IPS DF 4.7 (cell line): Measurements from ENCODE around the gene NINJ2.

Experiments
- DNase-seq: peaks from one replicate; pipeline ENCODE4 v3.0.0-alpha.2; 2013; ENCODE audit warnings: low spot score; ENCODE audit errors: extremely low read depth

NINJ2 gene

DNA sequence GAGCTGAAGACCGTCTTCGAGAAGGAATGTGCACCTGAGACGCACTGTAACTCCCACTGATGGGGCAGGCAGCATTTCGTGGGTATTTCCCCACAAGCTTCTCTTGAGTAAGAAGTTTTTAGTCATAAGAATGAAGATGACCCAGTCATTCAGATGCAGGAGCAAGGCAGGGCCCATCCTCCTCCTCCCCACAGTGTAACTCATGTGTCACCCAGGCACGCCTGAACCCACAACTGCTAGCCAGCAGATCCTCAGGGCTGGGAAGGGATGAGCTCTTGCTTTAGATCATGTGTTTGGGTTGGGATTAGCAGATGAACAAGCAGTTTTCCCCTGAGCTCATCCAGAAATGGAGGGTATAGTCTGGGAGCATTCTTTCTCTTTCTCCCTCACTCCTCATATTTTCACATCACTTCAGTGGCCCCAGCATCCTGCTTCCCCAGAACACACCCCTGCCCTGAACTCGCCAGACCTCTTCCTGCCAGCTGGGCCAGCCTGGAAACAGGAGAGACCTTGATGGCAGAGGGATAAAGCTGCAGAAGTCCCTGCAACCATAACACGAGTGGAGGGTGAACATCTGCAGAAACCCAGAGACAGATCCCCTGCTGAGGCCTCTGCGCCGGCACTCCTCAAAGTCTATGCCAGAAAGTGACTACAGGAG lies 130.2 kb downstream of the NINJ2 start:
- DNase-seq, result no peak

DNA sequence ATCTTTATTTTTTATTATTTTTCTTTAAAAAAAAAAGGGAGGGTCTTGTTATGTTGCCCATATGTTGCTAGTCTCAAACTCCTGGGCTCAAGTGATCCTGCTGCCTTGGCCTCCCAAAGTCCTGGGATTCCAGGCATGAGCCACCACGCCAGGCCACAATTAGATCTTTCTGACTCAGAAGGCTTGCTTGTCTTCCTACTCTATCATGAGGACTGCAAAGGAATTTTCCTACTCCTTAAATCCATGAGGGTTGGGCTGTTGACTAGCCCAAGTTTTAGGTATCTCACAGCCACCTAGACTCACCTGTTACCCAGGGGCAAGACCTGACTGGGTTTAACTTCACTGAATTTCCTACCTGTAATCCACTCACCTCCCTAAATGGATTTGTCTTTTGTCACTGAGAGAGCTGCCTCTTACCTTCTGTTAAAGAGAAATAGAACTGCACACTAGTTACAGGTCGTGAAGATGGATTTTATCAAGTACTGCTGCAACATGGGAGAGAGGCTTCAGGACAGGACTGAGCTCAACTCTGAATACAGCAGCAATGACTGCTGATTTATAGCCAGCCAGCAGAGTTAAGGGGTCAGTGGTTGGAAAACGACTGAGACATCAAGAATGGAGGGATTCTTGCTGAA lies 131.2 kb downstream of the NINJ2 start:
- no peak for DNase-seq

DNA sequence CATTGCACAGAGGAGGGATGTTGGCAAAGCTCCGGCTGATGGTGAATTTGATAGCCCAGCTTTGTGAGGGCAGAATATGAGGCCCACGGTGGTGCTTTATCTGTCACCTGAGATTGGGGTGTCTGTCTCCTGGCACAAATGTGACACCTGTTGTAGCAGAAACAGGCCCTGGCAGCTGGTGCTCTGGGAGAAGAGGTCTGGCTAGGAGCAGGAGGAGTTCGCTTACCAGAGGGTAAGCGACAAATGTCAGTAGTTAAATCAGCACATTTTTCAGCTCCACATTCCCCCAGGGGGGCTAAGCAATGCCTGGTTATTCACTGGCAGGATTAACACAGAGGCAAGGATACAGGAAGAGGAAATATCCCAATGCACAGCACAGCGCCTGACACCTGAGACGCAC lies 132.4 kb downstream of the NINJ2 start:
- no peak for DNase-seq

DNA sequence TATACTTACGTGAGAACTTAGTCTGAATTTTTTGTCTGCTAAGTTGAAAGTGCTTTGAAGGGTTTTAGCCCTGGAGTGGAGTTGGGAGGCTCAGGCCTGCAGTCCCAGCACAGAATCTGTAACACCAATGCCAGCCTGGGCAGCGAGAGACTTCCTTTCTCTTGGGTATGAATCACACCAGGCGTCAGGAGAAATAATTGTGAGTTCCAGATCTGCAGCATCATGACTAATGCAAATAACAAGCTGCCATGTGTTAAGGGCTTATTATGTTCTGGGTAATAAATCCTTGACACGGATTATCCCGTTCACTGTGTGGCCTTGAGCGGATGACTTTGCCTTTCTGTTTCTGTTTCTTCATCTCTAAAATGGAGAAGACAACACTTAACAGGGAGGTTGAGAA lies 132.9 kb downstream of the NINJ2 start:
- DNase-seq, result no peak

DNA sequence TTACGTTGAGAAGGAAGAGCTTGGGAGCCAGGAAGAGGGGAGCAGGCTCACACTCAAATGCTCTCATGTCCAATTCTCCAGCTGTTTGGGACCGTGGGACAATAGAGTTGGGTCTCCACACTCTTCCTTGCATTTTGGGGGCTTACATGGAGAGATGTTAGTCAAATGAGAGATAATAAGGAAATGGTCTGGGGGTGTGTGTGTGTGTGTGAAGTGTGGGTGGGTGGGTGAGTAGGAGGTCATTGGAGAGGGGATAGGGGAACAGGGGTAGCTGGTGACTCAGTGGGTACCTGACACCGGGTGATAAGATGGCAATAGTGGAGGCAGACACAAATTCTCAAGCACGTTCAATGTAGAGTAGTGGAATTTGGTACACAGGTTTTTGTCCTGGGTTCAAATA lies 135.5 kb downstream of the NINJ2 start:
- DNase-seq, result no peak

DNA sequence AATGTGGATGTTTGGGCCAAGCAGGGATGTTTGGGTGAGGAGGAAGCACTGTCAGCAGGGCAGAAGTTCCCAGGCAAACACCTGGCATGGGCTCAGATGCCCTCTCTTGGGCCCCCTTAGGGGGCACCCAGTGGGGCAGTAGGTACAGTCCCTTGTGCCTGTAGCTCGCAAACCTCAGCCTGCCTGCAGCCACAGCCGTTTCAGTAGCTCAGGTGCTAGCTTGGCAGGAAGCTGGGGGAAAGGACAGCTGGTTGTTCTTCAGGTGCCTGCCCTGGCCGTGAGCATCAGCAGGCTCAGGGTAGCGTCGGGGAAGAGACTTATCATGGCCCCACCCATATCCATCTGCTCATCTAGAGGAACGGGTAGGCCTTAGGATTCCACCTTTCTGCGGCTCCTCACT lies 136.0 kb downstream of the NINJ2 start:
- DNase-seq, result no peak

DNA sequence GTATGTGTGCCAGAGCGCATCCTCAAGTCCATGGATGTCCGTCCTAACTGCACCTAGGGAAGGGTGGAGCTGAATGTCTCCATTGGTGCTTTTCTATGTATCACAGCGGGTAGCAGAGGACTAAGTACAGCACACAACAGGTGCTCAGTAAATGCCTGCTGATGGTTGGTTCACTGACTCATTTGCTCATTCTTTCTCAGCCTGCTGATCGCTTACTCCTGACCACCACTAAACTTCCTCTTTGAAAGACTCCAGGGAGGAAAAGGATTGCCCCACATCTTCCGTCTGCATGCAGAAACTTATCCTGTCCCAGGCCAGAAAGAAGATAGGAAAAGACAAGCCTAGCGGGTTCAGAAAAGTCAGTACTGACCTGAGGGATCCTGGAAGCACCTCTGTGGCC lies 137.2 kb downstream of the NINJ2 start:
- DNase-seq, result no peak

DNA sequence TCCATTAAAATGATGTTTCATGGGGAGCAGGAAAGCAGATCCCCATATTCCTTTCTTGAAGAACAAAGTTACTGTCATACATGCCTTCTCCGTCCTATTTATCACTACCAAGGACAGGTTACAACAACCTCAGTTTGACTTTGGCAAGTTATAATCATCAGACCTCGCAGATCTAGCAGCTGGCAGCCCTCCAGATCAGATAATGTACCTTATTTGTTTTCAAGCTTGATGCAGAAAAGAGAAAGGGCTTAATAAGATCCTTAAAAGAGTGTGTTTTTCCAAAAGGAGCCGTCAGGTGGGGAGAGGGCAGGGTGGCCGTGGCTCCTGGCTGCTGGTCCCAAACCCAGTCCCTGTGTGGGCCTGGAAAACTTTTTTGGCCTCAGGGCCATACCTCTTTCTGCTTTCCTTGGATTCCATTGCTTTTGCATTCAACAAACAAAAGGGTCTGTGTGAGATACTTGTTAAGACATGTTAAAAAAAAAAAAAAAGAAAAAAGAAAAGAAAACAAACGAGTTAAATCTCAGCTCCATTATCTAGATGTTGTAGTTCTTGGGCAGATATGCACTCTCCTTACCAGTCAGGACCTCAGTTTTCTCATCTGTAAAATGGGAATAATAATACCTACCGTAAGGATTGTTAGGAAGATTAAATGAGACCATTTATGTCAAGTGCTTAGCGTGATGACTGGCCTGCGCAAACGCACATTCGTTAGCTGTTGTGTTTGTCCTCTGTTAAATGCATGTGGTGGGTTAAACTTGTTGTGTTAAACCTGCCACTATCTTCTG lies 138.9 kb downstream of the NINJ2 start:
- no peak for DNase-seq

DNA sequence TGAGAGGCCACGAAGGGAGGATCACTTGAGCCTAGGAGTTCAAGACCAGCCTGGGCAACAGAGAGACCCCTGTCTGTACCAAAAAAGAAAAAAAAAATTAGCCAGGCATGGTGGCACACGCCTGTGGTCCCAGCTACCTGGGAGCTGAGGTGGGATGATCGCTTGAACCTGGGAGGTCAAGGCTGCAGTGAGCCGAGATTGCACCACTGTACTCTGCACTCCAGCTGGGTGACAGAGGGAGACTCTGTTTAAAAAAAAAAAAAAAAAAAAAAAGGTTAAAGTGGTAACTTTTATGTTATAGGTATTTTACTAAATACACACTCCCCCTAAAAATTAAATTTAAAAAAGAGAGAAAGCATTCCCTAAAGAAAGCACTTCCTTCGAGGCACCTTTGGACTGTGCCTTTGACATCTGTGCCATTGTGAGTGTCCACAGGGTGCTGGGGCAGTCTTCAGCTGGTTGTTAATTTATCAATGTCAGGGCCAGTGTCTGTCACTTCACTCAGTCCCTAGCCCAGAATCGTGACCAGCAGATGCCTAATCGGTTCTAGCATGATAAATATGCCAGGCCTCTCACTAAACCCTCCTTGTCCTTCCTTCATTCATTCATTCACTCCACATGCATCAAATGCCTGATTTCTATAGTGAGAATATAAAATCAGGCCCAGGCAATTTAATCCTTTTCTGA lies 140.4 kb downstream of the NINJ2 start:
- no peak for DNase-seq

DNA sequence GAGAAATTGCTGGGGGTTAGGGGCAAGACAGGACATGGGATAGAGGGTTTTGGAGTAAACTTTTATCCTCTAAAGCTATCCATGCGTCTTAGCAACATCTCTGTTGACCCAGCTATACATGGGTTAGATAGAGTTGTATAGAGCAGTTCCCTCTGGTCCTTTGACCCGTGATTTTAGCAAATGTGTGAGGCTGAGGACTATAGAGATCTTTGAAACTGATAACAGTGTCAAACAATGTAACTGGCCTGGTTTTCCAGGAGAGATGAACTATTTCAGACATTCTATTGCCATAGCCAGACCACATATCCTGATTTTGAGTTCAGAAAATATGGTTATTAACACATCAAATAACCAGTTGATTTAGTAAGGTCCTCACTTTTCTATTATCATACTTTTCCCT lies 143.1 kb downstream of the NINJ2 start:
- no peak for DNase-seq

DNA sequence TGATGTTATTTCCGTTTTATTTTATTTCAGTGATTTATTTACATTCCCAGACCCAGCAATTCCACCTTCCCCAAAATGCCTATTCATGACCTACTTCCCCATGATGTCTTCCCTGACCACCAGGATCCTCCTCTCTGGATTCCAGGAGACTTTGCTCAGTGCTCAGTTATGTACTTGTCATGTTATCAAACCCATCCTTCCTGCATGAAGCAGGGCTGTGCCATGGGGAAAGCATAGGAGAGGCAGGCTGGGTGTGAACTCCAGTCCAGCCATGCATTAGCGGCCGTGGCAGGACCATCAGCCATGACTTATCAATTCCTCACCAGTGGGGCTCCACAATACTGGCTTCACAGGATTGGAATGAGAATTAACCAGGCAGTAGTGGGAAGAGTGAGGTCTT lies 145.7 kb downstream of the NINJ2 start:
- DNase-seq, result no peak
